ENCODE data around the gene TGM3. TPM values are rescaled to one million over a fixed set of nuclear protein-coding genes. Genes with fewer than 3 reads are reported as not detected.

The TGM3 gene
- total RNA-seq, 1 donor from 2014 or later: 27.7 TPM

- H3K4me1 ChIP-seq: no peaks in the 10 kb centered on the region
- H3K36me3 ChIP-seq: no peaks in the 10 kb centered on the region
- H3K4me3 ChIP-seq: no peak overlapping the region
- intact Hi-C loops (cut with DNase I): no loop called here
- no peak overlapping the region for H3K27ac ChIP-seq
- H3K27me3 ChIP-seq: no peaks in the 10 kb centered on the region
- no peak for DNase-seq (ENCODE audit: extremely low spot score in 2 of 2)
- TF ChIP-seq, protein P1, sequence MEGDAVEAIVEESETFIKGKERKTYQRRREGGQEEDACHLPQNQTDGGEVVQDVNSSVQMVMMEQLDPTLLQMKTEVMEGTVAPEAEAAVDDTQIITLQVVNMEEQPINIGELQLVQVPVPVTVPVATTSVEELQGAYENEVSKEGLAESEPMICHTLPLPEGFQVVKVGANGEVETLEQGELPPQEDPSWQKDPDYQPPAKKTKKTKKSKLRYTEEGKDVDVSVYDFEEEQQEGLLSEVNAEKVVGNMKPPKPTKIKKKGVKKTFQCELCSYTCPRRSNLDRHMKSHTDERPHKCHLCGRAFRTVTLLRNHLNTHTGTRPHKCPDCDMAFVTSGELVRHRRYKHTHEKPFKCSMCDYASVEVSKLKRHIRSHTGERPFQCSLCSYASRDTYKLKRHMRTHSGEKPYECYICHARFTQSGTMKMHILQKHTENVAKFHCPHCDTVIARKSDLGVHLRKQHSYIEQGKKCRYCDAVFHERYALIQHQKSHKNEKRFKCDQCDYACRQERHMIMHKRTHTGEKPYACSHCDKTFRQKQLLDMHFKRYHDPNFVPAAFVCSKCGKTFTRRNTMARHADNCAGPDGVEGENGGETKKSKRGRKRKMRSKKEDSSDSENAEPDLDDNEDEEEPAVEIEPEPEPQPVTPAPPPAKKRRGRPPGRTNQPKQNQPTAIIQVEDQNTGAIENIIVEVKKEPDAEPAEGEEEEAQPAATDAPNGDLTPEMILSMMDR (IDR thresholded peaks at IDR 0.05): no peak
- TF ChIP-seq POLR2AphosphoS5 (IDR thresholded peaks at IDR 0.05; ENCODE audit: insufficient read depth in 1 of 2, low read depth in 1 of 2) (no peak), POLR2A (IDR thresholded peaks at IDR 0.05) (no peak)
- no peaks in the 10 kb centered on the region for H3K9me3 ChIP-seq
These were observed 515 bp upstream of the TGM3 start for GRCh38 chr20:2295286-2295685.

DNA sequence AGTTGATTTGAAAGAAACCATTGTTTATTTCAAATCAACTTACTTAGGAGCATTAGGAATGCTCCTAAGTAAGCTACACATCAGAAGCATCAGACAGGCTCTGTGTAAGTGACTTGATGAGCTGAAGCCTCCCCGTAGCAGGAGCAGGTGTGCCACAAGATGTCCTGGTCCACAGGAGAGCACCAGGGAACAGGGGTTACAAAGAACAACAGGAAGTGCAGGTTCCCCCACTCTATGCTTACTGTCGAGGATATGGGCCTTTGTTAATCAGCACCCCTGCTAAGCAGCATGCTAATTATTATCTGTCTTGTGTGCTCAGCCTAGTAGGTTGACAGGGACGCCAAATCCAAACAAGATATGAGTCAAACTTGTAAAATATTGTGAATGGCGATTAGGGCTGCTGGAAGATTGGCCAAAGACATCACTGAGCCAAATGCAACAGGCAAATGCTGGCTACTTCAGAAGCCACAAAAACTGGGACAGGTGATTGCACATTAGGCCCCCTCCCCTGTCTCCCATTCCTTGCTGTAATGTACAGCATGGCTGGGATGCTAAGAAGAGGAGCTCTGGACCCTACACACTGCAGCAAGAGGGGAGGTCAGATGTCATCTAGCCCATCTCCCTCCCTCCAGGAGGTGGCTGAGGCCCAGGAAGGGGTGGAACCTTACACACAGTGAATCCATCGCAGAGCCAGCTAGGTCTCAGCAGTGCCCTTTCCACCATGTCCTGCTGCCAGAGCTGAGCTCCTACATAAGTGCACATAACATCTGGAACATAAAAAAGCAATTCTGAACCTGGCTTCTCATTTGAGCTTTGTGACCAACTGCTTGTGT, 939 bp downstream of the TGM3 start:
- Histone ChIP-seq H3K27me3 (no peaks in the 10 kb centered on the region), H3K27ac (no peak overlapping the region), H3K4me1 (no peaks in the 10 kb centered on the region), H3K36me3 (no peaks in the 10 kb centered on the region), H3K9me3 (no peaks in the 10 kb centered on the region), H3K4me3 (no peak overlapping the region)
- no peak for DNase-seq (ENCODE audit: extremely low spot score in 2 of 2)
- TF ChIP-seq POLR2A (IDR thresholded peaks at IDR 0.05) (no peak), POLR2AphosphoS5 (IDR thresholded peaks at IDR 0.05; ENCODE audit: insufficient read depth in 1 of 2, low read depth in 1 of 2) (no peak)
- TF ChIP-seq, protein P1 (IDR thresholded peaks at IDR 0.05): no peak
- intact Hi-C loops (cut with DNase I): no loop called here

DNA sequence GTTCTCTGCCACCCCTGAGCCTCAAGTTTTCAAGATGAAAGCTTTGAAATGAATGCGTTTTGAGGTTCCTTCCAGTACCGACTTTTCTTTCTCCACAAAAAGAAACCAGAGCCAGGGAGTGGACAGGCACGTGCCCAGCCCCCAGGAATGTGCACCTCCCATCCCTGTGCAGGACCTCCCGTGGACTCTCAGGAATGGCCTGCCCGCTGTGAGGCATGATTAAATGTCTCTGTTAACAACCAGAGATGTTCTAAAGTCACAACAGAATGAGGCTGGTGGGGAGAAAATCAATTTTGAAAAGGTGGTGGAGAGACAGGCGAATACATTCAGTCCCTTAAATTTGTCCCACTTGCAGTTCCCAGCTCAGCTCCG, 1.5 kb downstream of the TGM3 start:
- H3K36me3 ChIP-seq: no peaks in the 10 kb centered on the region
- H3K27ac ChIP-seq: no peak overlapping the region
- no peak overlapping the region for H3K4me3 ChIP-seq
- H3K4me1 ChIP-seq: no peaks in the 10 kb centered on the region
- TF ChIP-seq POLR2A (IDR thresholded peaks at IDR 0.05) (no peak), POLR2AphosphoS5 (IDR thresholded peaks at IDR 0.05; ENCODE audit: insufficient read depth in 1 of 2, low read depth in 1 of 2) (no peak)
- TF ChIP-seq, protein P1 (IDR thresholded peaks at IDR 0.05): no peak
- intact Hi-C loops (cut with DNase I): no loop called here
- no peaks in the 10 kb centered on the region for H3K9me3 ChIP-seq
- DNase-seq (ENCODE audit: extremely low spot score in 2 of 2): no peak
- no peaks in the 10 kb centered on the region for H3K27me3 ChIP-seq

GRCh38 chr20:2298116-2298515, 2.3 kb downstream of the TGM3 start:
- Histone ChIP-seq H3K27ac (no peak overlapping the region), H3K4me3 (no peak overlapping the region), H3K27me3 (no peaks in the 10 kb centered on the region), H3K36me3 (no peaks in the 10 kb centered on the region), H3K9me3 (no peaks in the 10 kb centered on the region), H3K4me1 (no peaks in the 10 kb centered on the region)
- TF ChIP-seq POLR2A (IDR thresholded peaks at IDR 0.05): no peak
- TF ChIP-seq POLR2AphosphoS5 (IDR thresholded peaks at IDR 0.05; ENCODE audit: insufficient read depth in 1 of 2, low read depth in 1 of 2): no peak
- TF ChIP-seq, protein P1 (IDR thresholded peaks at IDR 0.05): no peak
- no peak for DNase-seq (ENCODE audit: extremely low spot score in 2 of 2)
- intact Hi-C loops (cut with DNase I): no loop called here

DNA sequence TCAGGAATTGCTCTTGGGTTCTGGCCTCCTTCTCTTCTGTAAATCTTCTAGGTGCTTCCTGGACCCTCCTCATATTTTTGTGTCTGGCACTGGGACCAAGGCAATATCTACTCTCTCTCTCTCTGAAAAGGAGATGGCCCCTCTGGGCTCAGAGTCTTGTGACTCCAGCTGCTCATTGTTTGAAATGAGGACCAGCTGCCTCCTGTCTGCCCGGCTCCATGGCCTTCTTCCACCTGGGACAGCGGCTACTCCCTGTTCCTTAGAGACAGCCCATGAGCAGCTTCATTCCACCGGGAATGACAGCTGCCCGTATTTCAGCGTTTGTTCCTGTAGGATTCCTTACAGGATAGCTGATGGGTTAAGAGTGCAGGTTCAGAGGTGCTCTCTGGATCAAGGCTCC, 2.9 kb downstream of the TGM3 start:
- intact Hi-C loops (cut with DNase I): no loop called here
- Histone ChIP-seq H3K27ac (no peak overlapping the region), H3K27me3 (no peaks in the 10 kb centered on the region), H3K4me3 (no peak overlapping the region), H3K9me3 (no peaks in the 10 kb centered on the region), H3K4me1 (no peaks in the 10 kb centered on the region), H3K36me3 (no peaks in the 10 kb centered on the region)
- DNase-seq (ENCODE audit: extremely low spot score in 2 of 2): no peak
- TF ChIP-seq, protein P1 (IDR thresholded peaks at IDR 0.05): no peak
- TF ChIP-seq POLR2A (IDR thresholded peaks at IDR 0.05): no peak
- no peak for TF ChIP-seq POLR2AphosphoS5 (IDR thresholded peaks at IDR 0.05; ENCODE audit: insufficient read depth in 1 of 2, low read depth in 1 of 2)
